ENCODE measurements around the gene OTOP2.
"Not testable (repeated sequence)": the region's sequence is repeated elsewhere in the genome, so short reads cannot be mapped to it uniquely, and the experiment has no call there.

The OTOP2 gene

DNA sequence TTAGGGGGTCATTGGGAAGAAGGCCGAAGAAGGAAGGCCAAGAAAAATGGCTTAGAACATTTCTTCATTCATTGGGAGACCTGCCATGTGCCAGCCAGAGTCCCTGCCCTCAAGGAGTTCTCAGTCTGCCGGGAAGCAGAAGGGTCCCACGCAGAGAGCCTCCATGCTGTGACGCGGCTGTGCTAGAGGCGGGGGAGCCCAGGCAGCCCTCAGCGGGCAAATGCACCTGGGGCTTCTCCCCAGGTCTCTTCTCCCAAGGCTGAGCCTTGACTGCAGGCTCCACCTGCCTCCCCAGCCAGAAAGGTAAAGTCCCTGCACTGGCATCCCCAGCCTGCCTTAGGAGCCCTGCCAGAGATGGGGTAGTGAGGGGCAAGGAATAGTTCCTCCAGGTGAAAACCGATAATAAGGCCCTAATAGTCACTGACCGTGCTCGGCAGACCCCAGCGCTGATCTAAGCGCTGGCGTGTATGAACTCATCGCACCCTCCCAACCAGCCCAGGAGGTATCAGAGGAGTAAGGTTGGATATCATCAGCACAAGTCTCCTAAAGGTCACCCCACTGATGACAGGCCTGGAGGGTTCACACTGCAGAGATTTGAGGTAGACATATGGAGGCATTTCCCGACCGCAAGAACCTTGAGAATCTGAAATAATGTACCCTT lies 57.4 kb downstream of the OTOP2 start:
- DNase-seq (ENCODE audit: low spot score): no peak
- TF ChIP-seq, protein P1, sequence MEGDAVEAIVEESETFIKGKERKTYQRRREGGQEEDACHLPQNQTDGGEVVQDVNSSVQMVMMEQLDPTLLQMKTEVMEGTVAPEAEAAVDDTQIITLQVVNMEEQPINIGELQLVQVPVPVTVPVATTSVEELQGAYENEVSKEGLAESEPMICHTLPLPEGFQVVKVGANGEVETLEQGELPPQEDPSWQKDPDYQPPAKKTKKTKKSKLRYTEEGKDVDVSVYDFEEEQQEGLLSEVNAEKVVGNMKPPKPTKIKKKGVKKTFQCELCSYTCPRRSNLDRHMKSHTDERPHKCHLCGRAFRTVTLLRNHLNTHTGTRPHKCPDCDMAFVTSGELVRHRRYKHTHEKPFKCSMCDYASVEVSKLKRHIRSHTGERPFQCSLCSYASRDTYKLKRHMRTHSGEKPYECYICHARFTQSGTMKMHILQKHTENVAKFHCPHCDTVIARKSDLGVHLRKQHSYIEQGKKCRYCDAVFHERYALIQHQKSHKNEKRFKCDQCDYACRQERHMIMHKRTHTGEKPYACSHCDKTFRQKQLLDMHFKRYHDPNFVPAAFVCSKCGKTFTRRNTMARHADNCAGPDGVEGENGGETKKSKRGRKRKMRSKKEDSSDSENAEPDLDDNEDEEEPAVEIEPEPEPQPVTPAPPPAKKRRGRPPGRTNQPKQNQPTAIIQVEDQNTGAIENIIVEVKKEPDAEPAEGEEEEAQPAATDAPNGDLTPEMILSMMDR (IDR thresholded peaks at IDR 0.05; ENCODE audit: extremely low read depth, missing control alignments): no peak

DNA sequence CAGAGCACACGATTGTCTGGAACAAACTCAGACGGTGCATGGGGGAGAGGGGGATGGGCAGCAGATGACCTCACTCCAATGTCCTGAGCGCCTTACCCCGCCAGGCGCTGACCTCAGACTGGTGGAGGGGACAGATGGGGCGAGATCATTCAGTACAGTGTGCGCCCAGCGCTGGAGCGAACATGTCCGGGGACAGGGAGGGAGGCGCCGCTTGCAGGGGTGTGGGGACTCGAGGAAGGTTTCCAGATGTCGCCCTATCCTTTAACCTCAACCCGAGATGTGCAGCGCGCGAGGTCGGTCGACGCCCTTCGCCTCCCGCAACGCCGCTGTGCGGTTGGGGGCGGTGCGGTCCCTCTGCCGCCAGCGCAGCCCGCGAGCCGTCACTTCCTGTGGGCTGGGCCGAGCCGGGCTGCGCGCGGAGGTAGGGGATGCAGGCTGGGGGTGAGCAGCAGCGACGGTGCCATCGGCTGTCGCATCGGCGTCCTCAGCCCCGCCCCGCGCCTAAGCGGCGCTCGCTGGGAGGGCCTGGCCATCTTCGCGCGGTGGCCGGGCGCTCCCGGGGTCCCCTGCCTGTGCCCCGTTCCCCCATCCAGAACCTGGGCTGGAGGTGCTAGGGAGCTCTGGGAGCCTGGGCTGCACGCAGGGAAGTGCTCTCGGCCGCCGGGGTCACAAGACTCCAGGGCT lies 58.0 kb downstream of the OTOP2 start:
- DNase-seq (ENCODE audit: low spot score): peak; percentile 81
- TF ChIP-seq, protein P1 (IDR thresholded peaks at IDR 0.05; ENCODE audit: extremely low read depth, missing control alignments): no peak

DNA sequence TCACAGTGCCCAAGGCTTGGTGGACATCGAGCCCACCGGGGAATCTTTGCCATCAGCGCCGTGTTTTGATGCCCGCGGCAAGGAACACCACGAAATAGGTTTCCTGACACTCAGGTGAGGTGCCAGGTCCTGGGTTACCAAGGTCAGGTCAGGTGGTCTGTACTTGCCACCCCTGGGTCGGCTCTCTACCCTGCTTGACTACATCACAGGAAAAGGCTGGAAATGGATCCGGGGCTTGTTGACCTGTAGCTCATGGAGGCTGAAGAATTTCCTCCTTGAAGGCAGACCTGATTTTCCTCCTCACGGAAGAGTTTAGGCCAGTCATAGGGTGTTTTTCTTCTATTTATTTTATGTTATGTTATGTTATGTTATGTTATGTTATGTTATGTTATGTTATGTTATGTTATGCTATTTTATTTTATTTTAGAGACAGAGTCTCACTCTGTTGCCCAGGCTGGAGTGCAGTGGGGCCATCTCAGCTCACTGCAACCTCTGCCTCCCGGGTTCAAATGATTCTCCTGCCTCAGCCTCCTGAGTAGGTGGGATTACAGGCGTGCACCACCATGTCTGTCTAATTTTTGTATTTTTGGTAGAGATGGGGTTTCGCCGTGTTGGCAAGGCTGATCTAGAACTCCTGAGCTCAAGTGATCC lies 58.7 kb downstream of the OTOP2 start:
- not testable (repeated sequence) for DNase-seq (ENCODE audit: low spot score)
